Keratinocyte (primary cell): Measurements from ENCODE around the gene LST1.

ENCODE experiments used
- CTCF ChIP-seq, 3 experiments: IDR thresholded peaks in 1 of 3; conservative IDR thresholded peaks in 1 of 3; optimal IDR thresholded peaks in 1 of 3; 2 replicates in 2 of 3; 3 replicates in 1 of 3; pipeline versions ENCODE3 to v1.5.1; 2011; ENCODE audit warnings: low read length in 3 of 3, mild to moderate bottlenecking in 3 of 3, moderate library complexity in 2 of 3, control low read depth in 1 of 3, inconsistent platforms in 1 of 3; ENCODE audit not compliant: insufficient read depth in 2 of 3; ENCODE audit errors: extremely low read depth in 1 of 3
- EZH2 ChIP-seq: IDR thresholded peaks from one replicate; pipeline ENCODE4 v1.6.1; 2012; ENCODE audit warnings: inconsistent platforms, mild to moderate bottlenecking, low read length, moderate library complexity

- no peak for TF ChIP-seq CTCF (optimal IDR thresholded peaks at IDR 0.05 in 1 of 3, IDR thresholded peaks at IDR 0.05 in 1 of 3, conservative IDR thresholded peaks at IDR 0.05 in 1 of 3; ENCODE audit: extremely low read depth in 1 of 3, insufficient read depth in 2 of 3, low read length in 3 of 3)
- no peak for TF ChIP-seq EZH2
These were observed 28.1 kb downstream of the LST1 start for GRCh38 chr6:31614075-31614619.
